Endothelial cell of umbilical vein (primary cell): Measurements from ENCODE around the gene TPSG1. TPM values are rescaled to one million over a fixed set of nuclear protein-coding genes. Genes with fewer than 3 reads are reported as not detected.

Source experiments
- BruUV-seq: library from RNA; stranded (reverse); fragments of 400-500 nt; replicated peaks from 2 replicates; lab custom pipeline; 2021; lab: Mats Ljungman, UMichigan
- CTCF ChIA-PET: fragments of 300-600, 350-600 bp; sonication (Branson Sonifier 250); formaldehyde crosslinking; loops from one replicate; lab custom pipeline; 2021; ENCODE audit warnings: antibody characterized with exemption, inconsistent platforms; lab: Charles Lee
- POLR2A ChIA-PET: fragments of 300-600, 350-600 bp; sonication (Branson Sonifier 250); formaldehyde crosslinking; loops from one replicate; lab custom pipeline; 2021; ENCODE audit warnings: antibody characterized with exemption, inconsistent platforms; lab: Charles Lee
- DNase-seq: peaks from one replicate; pipeline ENCODE4 v3.0.0-alpha.2; 2011; ENCODE audit warnings: low read depth, low spot score
- FAIRE-seq: peaks from 2 replicates; lab custom pipeline; 2011; peaks lifted over from hg19 to GRCh38; lab: Jason Lieb, UNC
- H2AFZ ChIP-seq: 2 replicates; pipeline ENCODE4 v1.6.0; 2012; ENCODE audit warnings: low read depth, low read length, control low read depth, inconsistent platforms
- H3K27ac ChIP-seq: 2 replicates; pipeline ENCODE4 v1.5.1; 2011; ENCODE audit warnings: low read depth, mild to moderate bottlenecking, control low read depth, low read length, moderate library complexity; ENCODE audit not compliant: insufficient read depth
- H3K27me3 ChIP-seq, 2 experiments: 2 replicates each; pipeline versions ENCODE4 v1.6.0 to v1.6.1; 2011; ENCODE audit warnings: low read length in 2 of 2, mixed read lengths in 1 of 2; ENCODE audit not compliant: control insufficient read depth in 2 of 2, insufficient read depth in 2 of 2
- H3K36me3 ChIP-seq, 2 experiments: 2 replicates in 1 of 2; 3 replicates in 1 of 2; pipeline ENCODE4 v1.5.1; 2011; ENCODE audit warnings: low read length in 2 of 2, mild to moderate bottlenecking in 1 of 2, moderate library complexity in 1 of 2; ENCODE audit not compliant: control insufficient read depth in 2 of 2, insufficient read depth in 2 of 2; ENCODE audit errors: extremely low read depth in 1 of 2
- H3K4me1 ChIP-seq: 3 replicates; pipeline ENCODE4 v1.5.1; 2011; ENCODE audit warnings: mild to moderate bottlenecking, low read length; ENCODE audit not compliant: control insufficient read depth, insufficient read depth; ENCODE audit errors: extremely low read depth
- H3K4me2 ChIP-seq: 2 replicates; pipeline ENCODE4 v1.6.1; 2011; ENCODE audit warnings: low read length, control low read depth, mixed read lengths; ENCODE audit not compliant: insufficient read depth
- H3K4me3 ChIP-seq, 3 experiments: fragments of 200-600 bp in 1 of 3; sonication (generic), shearing (Covaris generic) in 1 of 3; replicated peaks in 1 of 3; 2 replicates each; pipeline ENCODE4 v1.5.1; 2011 to 2016; ENCODE audit warnings: control low read depth in 3 of 3, low read length in 3 of 3, mild to moderate bottlenecking in 2 of 3, inconsistent platforms in 1 of 3, low read depth in 1 of 3, moderate library complexity in 1 of 3; ENCODE audit not compliant: insufficient read depth in 1 of 3
- H3K79me2 ChIP-seq: 2 replicates; pipeline ENCODE4 v1.6.0; 2012; ENCODE audit warnings: low read length, inconsistent platforms; ENCODE audit not compliant: control insufficient read depth, insufficient read depth
- H3K9ac ChIP-seq: replicated peaks from 2 replicates; pipeline ENCODE3; 2011; ENCODE audit warnings: low read length, control low read depth; ENCODE audit not compliant: insufficient read depth; ENCODE audit errors: extremely low read depth
- H3K9me1 ChIP-seq: replicated peaks from 3 replicates; pipeline ENCODE4 v1.6.0; 2011; ENCODE audit warnings: mild to moderate bottlenecking, low read length; ENCODE audit not compliant: control insufficient read depth, insufficient read depth; ENCODE audit errors: extremely low read depth
- H3K9me3 ChIP-seq: replicated peaks from 2 replicates; pipeline ENCODE4 v1.5.1; 2012; ENCODE audit warnings: low read length, inconsistent platforms; ENCODE audit not compliant: control insufficient read depth, insufficient read depth
- H4K20me1 ChIP-seq: replicated peaks from 2 replicates; pipeline ENCODE3; 2011; ENCODE audit warnings: mild to moderate bottlenecking, low read length; ENCODE audit not compliant: control insufficient read depth, insufficient read depth; ENCODE audit errors: extremely low read depth
- CTCF ChIP-seq, 2 donors: IDR thresholded peaks; 1 replicate in 1 of 2; 2 replicates in 1 of 2; pipeline ENCODE4 v1.5.1; 2011; ENCODE audit warnings: low read length in 2 of 2, mild to moderate bottlenecking in 2 of 2, moderate library complexity in 2 of 2, control low read depth in 1 of 2, inconsistent platforms in 1 of 2, low read depth in 1 of 2; ENCODE audit not compliant: insufficient read depth in 1 of 2; ENCODE audit errors: extremely low read depth in 1 of 2
- EZH2 ChIP-seq: IDR thresholded peaks from 2 replicates; pipeline ENCODE4 v1.6.1; 2012; ENCODE audit warnings: borderline replicate concordance, low read depth, mild to moderate bottlenecking, moderate library complexity, low read length, inconsistent platforms; ENCODE audit not compliant: severe bottlenecking
- FOS ChIP-seq: IDR thresholded peaks from 2 replicates; pipeline ENCODE4 v1.6.1; 2011; ENCODE audit warnings: mild to moderate bottlenecking, low read length, moderate library complexity, borderline replicate concordance; ENCODE audit not compliant: insufficient read depth
- GATA2 ChIP-seq: IDR thresholded peaks from 2 replicates; pipeline ENCODE4 v1.7.0; 2011; ENCODE audit warnings: low read depth, mild to moderate bottlenecking, moderate library complexity, mixed read lengths, low read length; ENCODE audit not compliant: insufficient read length, insufficient read depth
- JUN ChIP-seq: IDR thresholded peaks from 2 replicates; pipeline ENCODE4 v1.6.1; 2011; ENCODE audit warnings: borderline replicate concordance, low read depth; ENCODE audit not compliant: insufficient read length, insufficient read depth
- MAX ChIP-seq: IDR thresholded peaks from 2 replicates; pipeline ENCODE4 v1.6.1; 2011; ENCODE audit not compliant: insufficient read depth, insufficient read length
- MYC ChIP-seq: IDR thresholded peaks from one replicate; pipeline ENCODE4 v1.6.1; 2011; ENCODE audit warnings: mild to moderate bottlenecking, low read depth, low read length
- POLR2A ChIP-seq: IDR thresholded peaks from 2 replicates; pipeline ENCODE4 v1.6.1; 2012; ENCODE audit warnings: low read depth, mild to moderate bottlenecking, control low read depth, low read length
- POLR2AphosphoS5 ChIP-seq: IDR thresholded peaks from 2 replicates; pipeline ENCODE4 v1.6.1; 2012; ENCODE audit warnings: low read depth, mild to moderate bottlenecking, control low read depth, low read length, moderate library complexity; ENCODE audit not compliant: insufficient read depth
- dilution Hi-C: fragments of 300-500 bp; cut with MboI; formaldehyde crosslinking; loops from one replicate; pipeline ENCODE4 v1.15.0; 2019; ENCODE audit warnings: low sequenced_read_pairs; ENCODE audit not compliant: extremely low pct_ligation_motif_present
- intact Hi-C: fragments of 100-400 bp; cut with micrococcal nuclease; formaldehyde crosslinking; loops from one replicate; pipeline ENCODE4 v1.10.0; 2022
- polyA plus RNA-seq, 4 experiments: library from polyadenylated mRNA; depleted of rRNA in 3 of 4; stranded (reverse) in 3 of 4; unstranded in 1 of 4; fragments of >200 nt; gene quantifications; 2 replicates each; pipeline versions ENCODE4 v1.2.1 to v1.2.3, GENCODE V29; 2011 to 2012; ENCODE audit warnings: missing spikeins in 1 of 4
- total RNA-seq: library from RNA; stranded (reverse); gene quantifications from 2 replicates; pipeline ENCODE4 v1.2.3, GENCODE V29; 2021

Gene TPSG1
- total and polyA plus RNA-seq, 2 donors (not counting 3 experiments of a cell fraction or from before 2014, with no cell fraction given): not detected

- dilution Hi-C loops: no loop called here
- Histone ChIP-seq H3K27me3 (no peaks in the 10 kb centered on the region), H3K9me1 (no peaks in the 10 kb centered on the region), H3K4me2 (no peak overlapping the region), H3K9ac (no peak overlapping the region), H3K27ac (no peak overlapping the region), H3K4me1 (no peaks in the 10 kb centered on the region), H3K79me2 (no peaks in the 10 kb centered on the region), H3K9me3 (no peaks in the 10 kb centered on the region), H4K20me1 (no peaks in the 10 kb centered on the region), H3K4me3 (no peak overlapping the region), H3K36me3 (no peaks in the 10 kb centered on the region), H2AFZ (no peak overlapping the region)
- no TSS peak for BruUV-seq
- ChIA-PET CTCF (interaction anchor here (0.6 to 1.4 kb wide), 2 partner anchors 13 to 628 kb away, joined by 3 read pairs; no protein-coding TSS in a partner anchor), POLR2A (no interaction called here)
- DNase-seq (no peak), FAIRE-seq (no peak)
- intact Hi-C loops: no loop called here
- TF ChIP-seq POLR2A: no peak
- TF ChIP-seq MAX: no peak
- TF ChIP-seq GATA2: no peak
- no peak for TF ChIP-seq POLR2AphosphoS5
- no peak for TF ChIP-seq CTCF (IDR thresholded peaks at IDR 0.05; ENCODE audit: extremely low read depth in 1 of 2, insufficient read depth in 1 of 2, low read depth in 1 of 2, low read length in 2 of 2)
- TF ChIP-seq EZH2: no peak
- TF ChIP-seq MYC: no peak
- no peak for TF ChIP-seq JUN
- TF ChIP-seq FOS: no peak
These were observed 48.7 kb upstream of the TPSG1 start for GRCh38 chr16:1273816-1274215.
